Esophagus squamous epithelium (tissue), 5 donors: Measurements from ENCODE around the gene ALDH18A1. TPM values are rescaled to one million over a fixed set of nuclear protein-coding genes. Genes with fewer than 3 reads are reported as not detected.
A peak's percentile ranks its signal among the peaks of the same experiment; 100 is the strongest.

ENCODE experiments used
- DNase-seq: peaks from one replicate; lab custom pipeline; 2025; lab: John Stamatoyannopoulos, UW
- H3K27ac ChIP-seq, 4 donors: fragments of 200-600 bp; sonication (generic); one replicate each; pipeline ENCODE4 v1.5.1; 2016 to 2019; ENCODE audit warnings: mild to moderate bottlenecking in 1 of 4
- H3K27me3 ChIP-seq, 4 donors: fragments of 200-600 bp; sonication (generic); 1 replicate in 3 of 4; 2 replicates in 1 of 4; pipeline versions ENCODE4 v1.5.1 to v1.6.0; 2017 to 2021; ENCODE audit warnings: antibody characterized with exemption in 1 of 4
- H3K36me3 ChIP-seq, 3 donors: fragments of 200-600 bp; sonication (generic); one replicate each; pipeline ENCODE4 v1.5.1; 2016 to 2019
- H3K4me1 ChIP-seq, 3 donors: fragments of 200-600 bp; sonication (generic); one replicate each; pipeline ENCODE4 v1.5.1; 2017 to 2019
- H3K4me3 ChIP-seq, 4 donors: fragments of 200-600 bp; sonication (generic); 1 replicate in 3 of 4; 2 replicates in 1 of 4; pipeline ENCODE4 v1.5.1; 2016 to 2019; ENCODE audit warnings: mild to moderate bottlenecking in 2 of 4, moderate library complexity in 1 of 4
- H3K9me3 ChIP-seq, 3 donors: fragments of 200-600 bp; sonication (generic); one replicate each; pipeline ENCODE4 v1.5.1; 2016 to 2019
- CTCF ChIP-seq, 6 experiments: fragments of 450-650 bp in 4 of 6; fragments of 200-600 bp in 2 of 6; sonication (generic) in 2 of 6; IDR thresholded peaks; one replicate each; pipeline ENCODE4 v1.5.1; 2016 to 2019; ENCODE audit warnings: antibody characterized with exemption in 6 of 6, mild to moderate bottlenecking in 4 of 6, moderate library complexity in 4 of 6
- POLR2A ChIP-seq, 4 donors: fragments of 450-650 bp; IDR thresholded peaks; one replicate each; pipeline ENCODE4 v1.6.1; 2017; ENCODE audit warnings: antibody characterized with exemption in 4 of 4, mild to moderate bottlenecking in 4 of 4, moderate library complexity in 3 of 4
- WGBS, 2 donors: methylation state at CpG; one replicate each; pipeline ENCODE4 v1.1.5; 2018; 5-methylcytosine and 5-hydroxymethylcytosine counted together
- intact Hi-C: fragments of 100-400 bp; cut with DNase I; formaldehyde crosslinking; loops from one replicate; pipeline ENCODE4 v1.15.0; 2022
- total RNA-seq, 4 donors: library from RNA; depleted of rRNA; stranded (reverse); fragments of >200 nt; gene quantifications; one replicate each; pipeline ENCODE4 v1.1.0, GENCODE V29; 2016
- donor health status: DM: yes; HTN: yes; CAD: no.

ALDH18A1 gene
- total RNA-seq, 4 donors from 2014 or later = 34.5 to 78.3 (median 47.4) TPM

- Histone ChIP-seq H3K4me1 (peaks cover 0 to 24% (median 0%) of the 10 kb centered on the region in 3 donors), H3K9me3 (no peaks in the 10 kb centered on the region), H3K4me3 (peak overlapping the region in 3 of 4 donors; percentile 78 to 83 (median 83)), H3K27me3 (no peaks in the 10 kb centered on the region), H3K36me3 (no peaks in the 10 kb centered on the region), H3K27ac (peak overlapping the region in 3 of 4 donors; percentile 91 to 94 (median 93))
- DNase-seq = no peak
- 67 to 71% methylated on average over 8 of the region's 8 CpGs for WGBS, 2 donors
- intact Hi-C loops = no loop called here
- TF ChIP-seq POLR2A (IDR thresholded peaks at IDR 0.05) (no peak), CTCF (IDR thresholded peaks at IDR 0.05) (no peak)
Measured at GRCh38 chr10:95556994-95557767, 99.3 kb downstream of the ALDH18A1 start.

Other genes starting within 250 kb of the ALDH18A1 start
- 100 to 1,000 TPM in 1 of 4 donors, 10 to 100 TPM in 3; 23.3 to 359 (median 72.2) TPM for gene SORBS1, start 95.3 kb downstream of the ALDH18A1 start, total RNA-seq
- gene TCTN3, start 37.2 kb upstream of the ALDH18A1 start, total RNA-seq = 10 to 100 TPM in 3 of 4 donors, 1 to 10 TPM in 1; 6.8 to 21.1 (median 16.7) TPM
- gene ENTPD1, start 99.5 kb upstream of the ALDH18A1 start, total RNA-seq = 10 to 100 TPM in 2 of 4 donors, 1 to 10 TPM in 2; 7.7 to 34.5 (median 10.1) TPM